UCSD-AML1 (cell line): ENCODE measurements around the gene CLDN19.

Experiments used
- DNase-seq: peaks from one replicate; lab custom pipeline; 2025; ENCODE audit not compliant: unreplicated experiment; lab: John Stamatoyannopoulos, UW

The CLDN19 gene, protein sequence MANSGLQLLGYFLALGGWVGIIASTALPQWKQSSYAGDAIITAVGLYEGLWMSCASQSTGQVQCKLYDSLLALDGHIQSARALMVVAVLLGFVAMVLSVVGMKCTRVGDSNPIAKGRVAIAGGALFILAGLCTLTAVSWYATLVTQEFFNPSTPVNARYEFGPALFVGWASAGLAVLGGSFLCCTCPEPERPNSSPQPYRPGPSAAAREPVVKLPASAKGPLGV

DNA sequence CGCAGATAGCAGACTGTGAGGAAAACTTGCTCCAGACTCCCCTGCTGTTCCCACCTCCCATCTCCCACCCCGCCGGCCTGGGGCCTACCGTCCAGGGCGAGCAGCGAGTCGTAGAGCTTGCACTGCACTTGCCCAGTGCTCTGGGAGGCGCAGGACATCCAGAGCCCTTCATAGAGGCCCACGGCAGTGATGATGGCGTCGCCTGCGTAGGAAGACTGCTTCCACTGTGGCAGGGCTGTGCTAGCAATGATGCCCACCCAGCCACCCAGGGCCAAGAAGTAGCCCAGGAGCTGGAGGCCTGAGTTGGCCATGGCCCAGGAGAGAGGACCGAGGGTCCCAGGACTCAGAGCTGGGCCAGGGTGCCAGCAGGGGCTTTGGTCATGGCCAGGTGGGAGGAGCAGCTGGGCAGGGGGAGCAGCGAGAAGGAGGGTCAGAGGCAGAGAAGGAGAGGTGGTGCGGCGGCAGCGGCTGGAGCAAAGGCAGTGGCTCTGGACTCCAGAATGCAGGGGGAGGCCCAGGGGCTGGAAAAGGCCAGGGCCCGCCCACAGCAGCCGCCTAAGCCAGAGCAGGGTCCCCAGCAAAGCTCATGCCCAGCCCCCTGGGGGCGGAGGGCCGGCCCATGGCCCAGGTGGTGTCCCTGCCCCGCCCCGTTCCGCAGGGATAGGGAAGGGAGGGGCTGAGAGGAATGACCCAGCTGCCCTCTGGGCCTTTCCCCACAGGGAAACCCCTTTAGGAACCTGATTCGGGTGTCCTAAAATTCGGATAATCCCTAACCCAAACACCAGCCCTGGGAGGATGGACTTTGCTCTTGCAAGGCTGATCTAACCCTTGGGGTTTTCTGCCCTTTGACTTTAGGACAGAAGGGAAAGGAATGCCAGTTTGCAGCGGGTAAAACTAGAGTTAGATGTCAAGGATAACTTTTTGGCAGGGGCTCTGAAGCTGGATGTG lies at the start of gene CLDN19:
CLDN19 (minus strand) TSS at position 484 of the 948 bp plus-strand sequence; CDS start at position 311, 173 bp downstream.
- DNase-seq, result no peak

DNA sequence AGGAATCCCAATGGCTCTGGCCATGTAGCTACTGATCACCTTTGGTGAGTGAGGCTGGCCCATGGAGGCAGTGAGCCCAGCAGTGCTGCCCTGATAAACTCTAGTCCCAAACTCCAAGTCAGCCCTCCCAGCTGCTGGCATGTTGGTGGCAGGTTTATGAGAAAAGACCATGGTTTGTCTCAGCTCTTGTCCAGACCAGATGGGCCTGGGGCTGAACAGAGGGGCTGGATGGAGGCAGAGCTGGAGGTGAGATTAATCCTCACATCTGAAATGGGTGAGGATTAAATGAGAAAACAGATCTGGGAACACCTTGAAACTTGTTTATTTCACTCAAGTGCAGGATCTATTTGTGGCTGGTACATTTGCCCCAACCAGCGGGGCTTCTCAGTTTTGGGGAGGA lies 48.0 kb upstream of the CLDN19 start:
- no peak for DNase-seq

DNA sequence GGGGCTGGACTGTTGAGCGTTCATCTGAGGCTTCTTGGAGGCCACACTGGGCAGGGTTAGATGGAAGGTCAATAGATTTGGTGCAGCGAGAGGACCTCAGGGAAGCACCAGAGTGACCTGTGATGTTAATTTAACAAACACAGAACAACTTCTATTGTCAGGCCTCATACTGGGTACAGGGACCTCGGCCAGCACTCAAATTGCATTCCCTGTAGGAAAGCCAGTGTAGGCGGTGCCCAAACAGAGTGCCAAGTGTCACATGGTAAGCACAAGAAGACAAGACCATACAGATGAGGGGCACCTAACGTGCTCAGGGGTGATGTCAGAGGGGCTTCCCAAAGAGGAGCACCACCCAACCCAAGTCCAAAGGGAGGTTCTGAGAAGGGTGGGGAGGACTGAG lies 46.1 kb upstream of the CLDN19 start:
- DNase-seq, result no peak

DNA sequence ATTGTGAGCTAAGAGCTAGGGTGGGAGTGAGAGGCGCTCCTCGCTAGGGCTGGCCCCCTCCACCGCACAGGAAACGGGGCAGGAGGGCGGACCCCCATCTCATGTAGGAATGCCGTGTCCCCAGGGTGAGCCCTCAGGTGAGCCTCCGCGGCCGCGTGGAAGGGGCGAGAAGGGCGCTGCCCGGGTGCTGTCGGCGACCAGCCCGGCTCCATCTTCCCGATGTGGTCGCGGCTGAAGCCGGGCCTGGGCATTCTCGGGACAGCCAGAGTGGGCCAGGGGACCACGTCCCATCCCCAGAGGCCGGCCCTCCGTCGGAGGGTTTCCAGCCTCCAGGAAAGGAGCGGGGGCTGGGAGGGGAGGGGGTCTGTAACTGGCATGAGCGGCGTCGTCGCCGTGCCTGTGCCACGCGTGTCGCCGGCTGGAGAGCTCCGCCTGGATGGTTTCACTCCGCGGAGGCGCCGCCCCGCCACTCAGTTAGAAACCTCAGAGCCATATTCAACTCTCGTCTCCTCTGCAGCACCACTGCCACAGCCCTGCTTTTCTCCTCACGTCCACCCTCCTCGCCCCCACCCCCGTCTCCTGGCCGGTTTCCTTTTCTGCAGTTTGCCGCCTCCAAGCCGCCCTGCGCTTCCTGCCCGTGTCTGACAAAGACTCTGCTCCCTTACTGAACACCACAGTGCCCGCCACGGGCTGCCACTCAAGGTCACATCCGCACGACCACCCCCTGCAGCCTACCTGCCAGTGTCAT lies 45.1 kb upstream of the CLDN19 start, which contains the start of gene TMEM269:
TMEM269 (plus strand) TSS at position 46 of the 748 bp plus-strand sequence. CDS start 4,903 bp downstream, outside the sequence.
- peak; percentile 60 for DNase-seq

DNA sequence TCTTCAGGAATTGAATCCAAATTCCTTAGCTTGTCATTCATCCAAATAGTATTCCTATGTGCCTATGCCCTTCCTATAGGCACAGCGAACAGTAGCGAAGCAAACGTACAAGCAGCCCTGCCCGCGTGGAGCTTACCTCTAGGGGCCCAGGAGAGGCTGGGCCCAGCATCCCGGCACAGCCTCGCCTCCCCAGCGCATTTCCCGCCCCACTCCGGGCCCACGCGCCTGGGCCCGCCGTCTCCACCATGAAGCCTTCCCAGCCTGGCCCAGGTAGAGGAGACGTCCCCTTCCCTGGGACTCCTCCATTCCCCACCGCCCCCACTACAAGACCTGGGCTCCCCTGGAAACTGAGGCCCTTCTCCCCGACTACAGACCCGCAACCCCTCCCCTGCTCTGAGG lies 44.5 kb upstream of the CLDN19 start:
- no peak for DNase-seq

DNA sequence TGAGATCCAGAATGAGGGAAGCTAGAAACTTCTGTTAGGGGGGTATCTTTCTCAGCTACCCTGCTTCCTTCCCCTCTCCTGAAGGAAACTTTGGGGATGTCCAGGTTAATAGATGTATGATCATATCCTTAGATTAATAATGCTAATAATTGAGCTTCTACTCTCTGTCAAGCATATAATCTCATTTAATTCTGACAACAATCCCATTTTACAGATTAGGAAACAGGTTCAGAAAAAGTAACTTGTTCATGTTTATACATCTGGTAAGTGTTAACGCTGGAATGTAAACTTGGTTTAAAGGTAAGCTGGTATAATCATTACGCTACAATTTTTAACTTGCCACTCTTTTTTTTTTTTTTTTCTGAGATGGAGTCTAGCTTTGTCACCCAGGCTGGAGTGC lies 43.1 kb upstream of the CLDN19 start:
- DNase-seq, result no peak

DNA sequence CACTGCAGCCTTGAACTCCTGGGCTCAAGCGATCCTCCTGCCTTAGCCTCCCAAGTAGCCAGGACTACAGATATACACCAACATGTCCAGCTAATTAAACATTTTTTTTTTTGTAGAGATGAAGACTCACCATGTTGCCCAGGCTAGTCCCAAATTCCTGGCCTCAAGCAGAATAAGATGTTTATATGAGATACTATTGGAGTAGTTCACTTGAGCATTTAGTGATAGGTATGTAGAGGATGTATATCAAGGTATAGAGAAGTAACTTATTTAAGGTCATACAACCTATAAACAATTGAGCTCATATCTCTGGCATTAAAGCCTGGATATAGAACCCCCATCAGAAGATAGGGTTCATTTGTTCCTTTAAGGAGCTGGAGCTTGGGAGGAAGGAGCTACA lies 40.1 kb upstream of the CLDN19 start:
- DNase-seq, result no peak

DNA sequence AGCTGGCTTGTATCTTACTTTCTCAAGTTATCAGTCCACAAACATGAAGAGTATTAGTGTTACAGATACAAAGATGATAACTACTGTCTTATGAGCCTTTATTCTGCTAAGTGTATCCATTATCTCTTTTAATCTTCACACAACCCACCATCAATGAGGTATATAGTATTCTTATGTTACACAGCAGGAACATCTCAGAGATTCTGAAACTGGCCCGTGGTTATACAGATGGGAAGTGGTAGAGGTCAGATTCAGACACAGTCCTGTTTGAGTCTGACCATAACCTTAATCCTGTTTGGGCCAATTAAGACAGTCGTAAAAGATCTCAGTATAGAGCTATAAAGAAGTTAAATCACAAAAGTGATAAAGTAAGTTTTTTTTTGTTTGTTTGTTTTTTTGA lies 39.7 kb upstream of the CLDN19 start:
- no peak for DNase-seq

DNA sequence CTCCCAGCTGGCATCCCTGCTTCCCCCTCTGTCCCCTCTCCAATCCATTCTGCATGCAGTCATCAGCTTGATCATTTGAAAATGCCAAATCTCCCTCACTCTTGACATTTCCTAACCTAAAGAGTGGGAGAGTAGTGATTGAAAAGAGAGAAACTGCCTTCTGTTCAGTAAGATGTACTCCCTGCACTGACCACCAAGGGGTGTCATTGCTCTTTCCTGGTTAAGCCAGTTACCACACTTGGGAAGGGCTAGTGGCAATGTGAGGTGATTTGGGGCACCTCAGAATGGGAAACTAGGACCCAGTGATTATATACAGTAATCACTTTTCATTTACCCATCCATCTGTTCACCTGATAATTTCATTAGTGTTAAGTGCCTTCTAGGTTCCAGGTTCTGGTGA lies 37.8 kb upstream of the CLDN19 start:
- no peak for DNase-seq

DNA sequence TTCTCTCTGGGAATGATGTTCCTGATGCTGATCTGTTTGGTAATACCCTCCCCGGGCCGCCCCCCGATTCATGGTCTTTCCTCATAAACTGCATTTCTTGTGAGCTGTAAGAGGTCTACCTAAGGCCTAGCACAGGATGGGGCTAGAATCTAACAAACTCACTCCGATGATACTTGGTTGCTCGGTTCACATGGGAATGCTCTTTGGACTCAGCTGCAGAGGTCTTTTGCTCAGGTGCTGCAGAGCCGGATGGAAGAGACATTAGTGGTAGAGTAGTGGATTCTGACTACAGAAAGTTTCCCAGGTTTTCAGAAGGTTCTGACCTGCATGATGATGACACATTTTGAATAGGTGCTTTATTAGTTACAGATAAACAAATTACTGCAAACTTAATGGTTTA lies 36.5 kb upstream of the CLDN19 start:
- no peak for DNase-seq

DNA sequence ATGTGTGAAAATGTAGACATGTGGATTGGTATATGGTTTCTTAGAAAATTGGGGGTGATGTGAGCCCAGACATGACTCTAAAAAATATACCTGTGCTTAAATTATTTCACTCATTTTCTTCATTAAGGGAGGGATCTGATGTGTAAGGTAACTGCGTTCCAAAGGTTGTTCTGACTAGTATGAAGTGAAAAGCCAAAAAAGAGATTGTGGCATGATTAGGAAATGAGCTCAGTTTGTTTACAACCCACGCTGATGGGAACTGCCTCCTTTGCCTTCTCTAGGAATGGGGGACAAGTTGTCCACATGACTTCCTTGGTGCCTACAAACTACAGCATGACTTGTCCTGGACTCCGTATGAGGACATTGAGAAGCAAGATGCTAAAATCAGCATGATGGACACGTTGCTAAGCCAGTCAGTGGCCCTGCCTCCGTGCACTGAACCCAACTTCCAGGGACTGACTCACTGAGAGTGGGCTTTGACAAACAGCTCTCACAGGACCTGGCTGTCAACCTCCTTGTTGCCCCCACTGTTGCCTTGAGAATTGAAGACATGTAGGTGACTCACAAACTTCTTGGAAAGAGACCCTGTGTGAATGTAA lies 35.0 kb upstream of the CLDN19 start:
- no peak for DNase-seq

DNA sequence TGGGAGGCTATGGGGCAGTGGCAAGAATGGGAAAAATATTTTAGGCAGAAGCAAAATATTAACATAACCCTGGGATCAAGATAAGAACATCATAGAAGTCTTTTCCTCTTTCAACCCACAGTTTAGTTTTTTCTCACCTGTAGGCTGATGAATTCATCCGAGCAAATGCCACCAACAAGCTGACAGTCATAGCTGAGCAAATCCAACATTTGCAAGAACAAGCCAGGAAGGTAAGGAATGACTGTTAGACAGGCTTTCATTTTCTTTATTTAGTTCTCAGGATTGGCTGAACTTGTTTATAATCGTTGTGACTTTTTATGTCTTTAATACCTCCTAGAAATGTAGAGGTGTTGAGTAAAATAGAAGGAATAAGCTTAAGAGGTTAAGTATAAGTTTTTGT lies 33.4 kb upstream of the CLDN19 start:
- DNase-seq, result no peak

DNA sequence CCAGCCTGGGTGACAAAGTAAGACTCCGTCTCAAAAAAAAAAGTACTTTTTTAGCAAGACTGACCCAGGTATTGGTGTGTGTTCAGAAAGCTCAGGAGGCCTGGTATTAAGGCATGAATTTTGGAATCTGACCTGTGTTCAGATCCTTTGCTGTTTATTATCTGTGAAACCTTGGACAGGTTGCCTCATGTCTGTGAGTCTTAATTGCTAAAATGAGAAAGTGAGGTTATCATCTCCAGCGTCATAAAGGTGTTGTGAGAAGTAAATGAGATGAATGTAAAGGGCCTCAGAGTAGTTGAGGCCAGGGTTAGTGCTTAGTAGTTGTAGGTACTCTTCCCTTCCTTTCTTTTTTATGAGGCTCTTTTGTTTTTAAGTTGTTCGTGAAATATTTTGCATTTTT lies 29.8 kb upstream of the CLDN19 start:
- no peak for DNase-seq

DNA sequence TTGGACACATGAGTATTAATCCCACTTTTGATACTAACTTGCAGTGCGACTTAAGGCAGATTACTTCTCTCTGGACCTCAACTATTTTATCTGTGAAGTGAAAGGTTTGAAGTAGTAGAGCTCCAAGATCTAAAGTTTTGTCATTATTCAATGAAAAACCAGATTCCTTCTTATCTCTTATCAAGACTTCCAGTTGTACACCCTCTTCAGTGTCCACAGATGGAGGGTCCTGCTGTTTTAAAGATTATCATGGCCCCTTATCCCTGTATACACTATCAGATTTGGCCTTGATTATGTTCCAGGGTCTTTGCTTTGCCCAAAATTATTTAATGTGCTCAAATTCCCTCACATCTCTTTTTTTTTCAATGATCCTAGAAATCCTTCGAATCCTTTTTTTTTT lies 28.1 kb upstream of the CLDN19 start:
- no peak for DNase-seq

DNA sequence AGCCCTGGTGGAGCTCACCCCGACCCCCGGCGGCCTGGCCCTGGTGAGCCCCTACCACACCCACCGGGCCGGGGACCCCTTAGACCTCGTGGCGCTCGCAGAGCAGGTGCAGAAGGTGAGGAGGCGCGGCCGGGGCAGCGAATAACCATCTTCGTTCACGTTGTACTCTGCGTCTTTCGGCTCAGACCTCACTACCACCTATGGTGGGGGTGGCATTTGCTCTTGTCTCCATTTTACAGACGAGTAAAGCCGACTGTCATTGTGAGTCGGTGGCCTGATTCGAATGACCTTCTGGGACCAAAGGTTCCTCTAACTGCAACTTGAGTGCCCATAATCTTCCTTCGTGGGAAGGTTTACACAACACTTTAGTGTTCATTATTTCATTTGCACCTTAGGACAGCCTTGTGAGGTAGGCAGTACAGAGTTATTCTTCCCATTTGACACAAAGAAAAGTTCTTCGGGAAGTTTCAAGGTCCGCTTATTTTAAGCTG lies 27.5 kb upstream of the CLDN19 start:
- no peak for DNase-seq

DNA sequence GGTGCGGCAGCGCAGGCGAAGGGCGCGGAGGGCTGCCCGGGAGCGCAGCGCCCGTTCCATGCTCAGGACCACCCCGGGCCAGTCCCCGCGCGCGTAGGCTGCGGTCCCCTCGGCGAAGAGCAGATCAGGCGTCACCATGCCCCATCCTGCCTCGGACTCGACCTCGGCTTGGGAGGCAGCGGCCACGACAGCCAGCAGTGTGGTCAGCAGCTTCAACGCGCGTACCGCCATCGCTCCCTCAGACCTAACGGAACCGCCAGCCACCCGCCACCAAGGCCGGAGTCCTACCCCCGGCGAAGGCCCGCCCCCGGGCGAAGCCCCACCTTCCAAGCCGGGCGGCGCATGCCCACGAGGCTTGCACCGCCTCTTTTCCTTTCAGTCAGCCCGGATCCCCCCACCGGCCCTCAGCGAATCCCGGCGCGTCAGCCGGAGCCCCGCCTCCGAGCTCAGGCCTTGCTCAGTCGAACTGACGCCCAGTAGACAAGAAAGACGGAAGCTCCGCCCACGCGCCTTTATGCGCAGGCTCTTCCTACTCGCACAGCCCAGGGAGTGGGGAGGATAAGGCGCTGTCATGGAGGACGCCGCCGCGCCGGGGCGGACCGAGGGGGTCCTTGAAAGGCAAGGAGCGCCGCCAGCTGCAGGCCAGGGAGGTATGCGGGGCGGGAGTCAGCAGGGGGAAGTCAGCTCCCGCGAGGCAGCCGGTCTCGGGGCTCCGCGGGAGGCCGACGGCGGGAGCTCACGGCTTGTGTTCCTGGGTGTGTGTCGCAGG lies 26.9 kb upstream of the CLDN19 start, which contains the start of the genes C1orf50 and P3H1:
C1orf50 (plus strand) TSS at position 509 of the 769 bp plus-strand sequence; CDS start at position 572, 63 bp downstream.
P3H1 (minus strand) TSS at position 288 of the 769 bp plus-strand sequence; CDS start at position 231, 57 bp downstream.
- DNase-seq, result peak; percentile 100

DNA sequence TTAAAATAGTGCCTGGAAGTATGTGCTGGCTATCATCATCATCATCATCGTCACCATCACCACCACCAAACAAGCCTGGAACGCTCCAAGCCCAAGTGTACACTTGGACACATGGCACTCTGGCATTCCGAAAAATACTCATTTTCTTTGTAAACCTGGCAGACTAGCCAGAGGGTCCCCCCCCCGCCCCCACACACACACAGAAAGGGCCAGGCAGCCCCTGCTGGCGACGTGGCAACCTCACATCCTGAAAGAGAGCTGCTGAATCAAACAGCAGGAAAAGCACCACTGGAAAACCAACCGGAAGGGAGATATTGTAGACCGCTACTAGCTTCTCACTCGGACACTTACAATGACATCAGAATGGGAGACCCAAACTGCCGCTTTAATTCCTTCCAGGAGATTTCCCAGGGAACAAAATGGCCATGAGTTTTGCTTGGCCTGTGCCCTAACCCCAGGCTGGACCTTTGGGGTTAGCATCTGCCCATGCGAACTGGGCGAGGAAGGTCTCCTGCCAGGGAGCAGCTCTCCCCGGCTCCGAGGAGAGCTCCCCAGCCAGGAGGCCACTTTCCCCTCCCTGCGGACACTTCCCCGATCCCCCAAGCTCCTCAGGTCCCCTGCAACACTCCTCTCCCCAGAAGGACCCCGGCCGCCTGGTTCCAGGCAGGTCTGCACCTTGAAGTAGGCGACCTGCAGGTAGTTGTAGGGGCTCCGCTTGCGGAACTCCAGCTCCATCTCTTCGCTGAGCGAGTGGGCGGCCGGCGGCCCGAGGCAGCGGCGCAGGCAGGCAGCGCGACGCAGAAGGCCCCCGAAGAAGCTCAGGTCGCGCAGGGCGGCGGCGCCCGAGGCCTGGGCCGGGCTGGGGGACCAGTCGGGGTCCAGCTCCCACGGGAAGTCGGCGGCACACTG lies 26.1 kb upstream of the CLDN19 start:
- peak; percentile 63 for DNase-seq

DNA sequence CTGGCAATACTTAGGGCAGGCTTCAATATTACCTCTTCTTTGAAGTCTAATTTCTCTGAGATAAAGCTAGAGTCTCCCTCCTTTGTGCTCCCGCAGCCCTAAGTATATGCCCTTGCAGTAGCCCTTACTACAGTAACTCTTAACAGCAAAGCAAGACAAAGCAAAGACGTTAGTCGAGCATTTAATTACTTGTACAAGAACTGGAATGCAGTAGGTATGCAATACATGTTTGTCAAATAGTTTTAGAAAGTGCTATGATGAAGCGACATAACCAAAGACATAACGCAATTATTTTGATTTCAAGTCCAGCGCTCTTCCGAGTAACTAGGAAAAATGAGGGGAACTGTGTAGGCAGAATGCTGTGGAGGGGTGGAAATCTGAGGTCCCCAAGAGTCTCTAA lies 25.2 kb upstream of the CLDN19 start:
- no peak for DNase-seq

DNA sequence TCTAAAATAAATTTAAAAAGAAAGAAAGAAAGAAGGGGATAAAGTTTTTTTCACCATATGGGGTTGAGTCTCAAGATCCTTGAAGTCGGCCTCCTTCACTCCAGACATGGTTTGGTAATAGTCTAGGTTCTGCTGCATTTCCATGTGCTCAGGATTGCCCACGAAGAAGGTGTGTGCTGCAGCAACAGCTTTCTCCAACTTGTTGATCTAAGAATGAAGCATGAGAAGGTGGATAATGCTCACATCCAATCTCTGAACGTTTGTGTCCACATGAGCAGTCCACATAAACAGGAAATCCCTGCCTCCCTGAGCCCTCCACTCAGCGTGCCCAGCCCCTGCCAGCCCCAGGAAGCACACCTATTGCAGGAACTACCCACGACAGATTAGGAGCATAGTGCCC lies 22.2 kb upstream of the CLDN19 start:
- no peak for DNase-seq
